IPS-NIHi11 (cell line): ENCODE data around the gene PPIA.
"Not testable (repeated sequence)": the region's sequence is repeated elsewhere in the genome, so short reads cannot be mapped to it uniquely, and the experiment has no call there.

Experiments used
- DNase-seq: peaks from one replicate; pipeline ENCODE4 v3.0.0; 2012; ENCODE audit warnings: mixed read lengths, low spot score

Gene PPIA

GRCh38 chr7:44787762-44788161 lies 8.7 kb upstream of the PPIA start:
- no peak for DNase-seq

GRCh38 chr7:44789990-44790389 lies 6.5 kb upstream of the PPIA start:
- DNase-seq, result no peak

GRCh38 chr7:44791278-44792219 lies 4.9 kb upstream of the PPIA start:
- DNase-seq, result no peak

GRCh38 chr7:44793919-44794318 lies 2.6 kb upstream of the PPIA start:
- DNase-seq, result no peak

- DNase-seq, result no peak
These were observed 2.1 kb upstream of the PPIA start for GRCh38 chr7:44794331-44794730.

GRCh38 chr7:44796034-44796503 lies 412 bp upstream of the PPIA start:
- no peak for DNase-seq

- DNase-seq, result peak; percentile 81
These were observed 1.1 kb downstream of the PPIA start for GRCh38 chr7:44797329-44798258.

GRCh38 chr7:44798649-44799305 lies 2.3 kb downstream of the PPIA start:
- DNase-seq, result no peak

- DNase-seq, result no peak
These were observed 3.5 kb downstream of the PPIA start for GRCh38 chr7:44799939-44800338.

GRCh38 chr7:44801890-44802289 lies 5.4 kb downstream of the PPIA start:
- no peak for DNase-seq

GRCh38 chr7:44802418-44803025 lies 6.0 kb downstream of the PPIA start:
- no peak for DNase-seq

GRCh38 chr7:44803828-44804519 lies 7.5 kb downstream of the PPIA start:
- not testable (repeated sequence) for DNase-seq

- DNase-seq, result no peak
These were observed 9.5 kb downstream of the PPIA start for GRCh38 chr7:44805950-44806349.

GRCh38 chr7:44808914-44809393 lies 12.5 kb downstream of the PPIA start:
- DNase-seq, result no peak

- no peak for DNase-seq
These were observed 14.6 kb downstream of the PPIA start for GRCh38 chr7:44811093-44811492.

GRCh38 chr7:44811571-44811970 lies 15.1 kb downstream of the PPIA start:
- DNase-seq, result no peak

GRCh38 chr7:44814919-44815318 lies 18.4 kb downstream of the PPIA start:
- DNase-seq, result no peak

GRCh38 chr7:44819292-44819691 lies 22.8 kb downstream of the PPIA start:
- DNase-seq, result no peak

GRCh38 chr7:44823255-44823781 lies 26.8 kb downstream of the PPIA start:
- no peak for DNase-seq

- no peak for DNase-seq
These were observed 28.5 kb downstream of the PPIA start for GRCh38 chr7:44824894-44825526.
